Stimulated activated CD4-positive, alpha-beta T cell treated with anti-CD3 and anti-CD28 coated beads, Interleukin-4, amount 100 ng/mL, for 4 hours (primary cell): ENCODE measurements around the gene ZNF286A.
"Not testable (repeated sequence)": the region's sequence is repeated elsewhere in the genome, so short reads cannot be mapped to it uniquely, and the experiment has no call there.

Experiments used
- DNase-seq, 2 experiments: peaks; one replicate each; pipeline ENCODE4 v3.0.0-alpha.2; 2020

The ZNF286A gene

DNA sequence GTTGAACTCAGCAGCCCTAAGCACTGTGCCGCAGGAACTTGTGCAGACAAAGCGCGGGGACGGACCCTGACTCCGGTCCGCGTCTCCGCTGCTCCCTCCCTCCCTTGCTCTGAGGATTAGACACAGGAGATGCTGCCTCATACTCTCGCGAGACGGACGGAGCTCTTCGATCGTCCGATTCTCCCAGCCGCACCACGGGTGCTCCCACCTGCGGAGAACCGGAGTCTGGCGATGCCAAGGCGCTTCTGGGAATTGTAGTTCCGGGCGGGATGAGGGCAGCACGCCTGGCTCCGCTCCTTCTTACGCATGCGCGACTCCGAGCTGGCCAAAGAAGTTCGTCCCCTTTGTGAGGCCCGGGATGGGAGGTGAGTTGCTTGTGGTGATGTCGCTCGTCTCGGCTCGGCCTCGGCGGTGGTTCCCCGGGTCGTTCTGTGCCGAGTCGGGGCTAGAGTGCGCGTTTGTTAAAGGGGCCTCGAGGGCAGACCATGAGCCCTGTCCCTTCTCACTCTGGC, at the start of gene ZNF286A:
Gene ZNF286A, plus strand, starts transcription at position 340 of the 512 bp plus-strand sequence. CDS start 578 bp downstream, outside the sequence.
- DNase-seq: peak; percentile 91 to 96

DNA sequence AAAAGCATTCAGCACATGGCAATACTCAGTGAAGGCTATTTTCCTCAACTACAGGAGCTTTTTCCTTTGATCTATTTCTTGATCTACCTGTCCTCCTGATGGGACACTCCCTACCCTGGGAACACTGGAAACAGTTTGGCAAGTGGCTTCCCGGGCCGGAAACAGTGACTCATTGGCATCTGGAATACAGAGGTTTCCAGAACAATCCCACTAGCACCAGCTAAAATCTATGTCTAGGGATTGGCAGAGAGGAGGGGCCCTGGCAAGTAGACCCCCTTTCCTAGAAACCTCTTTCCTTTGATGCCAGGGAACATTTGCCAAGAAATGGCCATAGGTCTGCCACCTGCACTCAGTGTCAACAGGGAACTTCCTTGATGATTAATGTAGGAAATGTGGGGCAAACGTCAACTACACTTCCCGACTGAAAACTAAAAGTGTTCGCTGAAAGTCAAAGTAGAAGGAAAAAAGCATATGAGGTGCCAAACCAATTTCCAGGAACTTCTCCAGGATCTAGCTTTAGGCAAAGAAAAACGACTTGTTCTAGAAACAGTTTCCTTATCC, 49.6 kb upstream of the ZNF286A start:
- DNase-seq: no peak

- no peak for DNase-seq
These were observed 48.6 kb upstream of the ZNF286A start for GRCh38 chr17:15650741-15651582.

DNA sequence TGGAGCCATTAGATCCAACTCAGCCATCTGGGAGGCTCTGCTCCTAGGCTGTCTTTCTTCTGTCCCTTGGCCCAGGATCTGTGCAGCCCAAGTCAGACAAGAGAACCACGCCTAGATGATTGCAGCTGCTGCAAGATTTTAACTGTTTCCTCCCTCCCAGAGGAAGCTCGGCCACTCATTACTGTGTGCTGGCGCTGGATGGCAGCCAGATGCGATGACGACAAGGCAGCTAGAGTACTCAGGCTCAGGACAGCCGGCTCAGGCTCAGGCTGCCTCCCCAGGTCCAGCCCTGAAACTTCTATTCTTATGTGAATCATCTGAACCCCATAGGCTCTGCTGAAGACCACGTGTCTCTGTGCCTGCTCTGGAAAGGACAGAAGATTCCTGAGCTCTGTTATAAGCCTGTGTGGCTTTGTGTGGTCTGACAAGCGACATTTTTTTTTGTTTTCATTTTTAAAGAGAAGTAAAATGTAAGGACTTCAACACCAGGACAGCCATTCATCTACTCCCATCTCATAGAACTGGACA, 47.9 kb upstream of the ZNF286A start:
- peak in 1 of 2 experiments; percentile 15 for DNase-seq

- DNase-seq: no peak
These were observed 46.6 kb upstream of the ZNF286A start for GRCh38 chr17:15652960-15653359.

- DNase-seq: not testable (repeated sequence)
These were observed 45.2 kb upstream of the ZNF286A start for GRCh38 chr17:15654401-15654800.

- no peak for DNase-seq
These were observed 44.5 kb upstream of the ZNF286A start for GRCh38 chr17:15654886-15655561.

GRCh38 chr17:15657868-15658267, 41.7 kb upstream of the ZNF286A start:
- DNase-seq: no peak

DNA sequence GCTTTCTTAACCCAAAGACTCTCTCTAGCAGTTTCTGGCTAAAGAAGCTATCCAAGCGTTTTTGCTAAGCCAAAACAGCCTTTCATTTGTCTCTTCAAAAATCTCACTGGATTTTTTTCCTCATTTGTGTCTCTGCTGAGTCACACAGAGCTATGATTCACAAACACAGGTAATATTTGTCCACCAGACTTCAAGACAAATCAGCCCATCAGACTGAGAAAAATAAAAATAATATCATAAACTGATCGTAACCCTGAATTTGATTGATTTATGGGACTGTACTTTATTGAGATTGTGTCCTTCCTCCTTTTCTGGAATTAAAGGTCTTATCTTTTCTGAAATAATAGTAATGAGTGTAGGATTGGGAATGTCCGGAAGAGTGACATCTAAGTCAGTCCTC, 41.3 kb upstream of the ZNF286A start:
- DNase-seq: no peak

DNA sequence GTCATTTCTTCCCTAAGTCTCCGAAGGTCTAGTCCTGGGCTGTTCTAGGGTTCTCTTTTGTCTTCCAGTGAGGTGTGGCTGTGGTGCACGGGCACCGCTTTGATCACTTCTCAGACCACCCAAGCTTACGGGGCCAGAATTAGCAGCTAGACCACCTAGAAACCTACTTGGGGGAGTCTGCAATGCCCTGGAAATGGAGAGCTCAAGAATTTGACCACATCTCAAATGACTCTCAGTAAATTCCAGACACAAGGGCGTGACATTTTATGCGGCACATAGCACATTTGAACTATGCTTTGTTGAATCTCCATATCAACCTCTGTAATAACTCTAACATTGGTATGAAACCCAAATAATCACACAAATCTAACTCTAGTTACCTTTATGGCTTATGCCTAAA, 40.3 kb upstream of the ZNF286A start:
- no peak for DNase-seq

GRCh38 chr17:15659663-15660062, 39.9 kb upstream of the ZNF286A start:
- DNase-seq: no peak

DNA sequence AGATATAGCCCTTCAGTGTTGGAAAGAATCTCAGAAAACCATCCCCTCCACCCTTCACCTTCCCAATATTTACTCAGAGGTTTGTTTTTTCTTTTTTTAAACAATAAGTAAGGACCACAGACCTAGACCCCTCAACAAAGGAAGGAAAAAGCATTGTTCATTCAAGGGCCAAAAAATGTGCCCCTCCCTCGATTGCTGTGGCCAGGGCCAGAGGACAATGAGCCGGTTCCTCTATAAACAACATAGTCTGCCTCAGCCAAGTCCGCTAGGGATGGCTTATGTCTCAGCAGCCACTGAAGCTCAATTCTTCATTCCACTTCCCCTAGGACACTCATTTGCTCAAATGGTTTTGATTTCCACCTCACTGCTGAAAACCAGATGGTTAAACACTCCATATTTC, 39.5 kb upstream of the ZNF286A start:
- DNase-seq: no peak

DNA sequence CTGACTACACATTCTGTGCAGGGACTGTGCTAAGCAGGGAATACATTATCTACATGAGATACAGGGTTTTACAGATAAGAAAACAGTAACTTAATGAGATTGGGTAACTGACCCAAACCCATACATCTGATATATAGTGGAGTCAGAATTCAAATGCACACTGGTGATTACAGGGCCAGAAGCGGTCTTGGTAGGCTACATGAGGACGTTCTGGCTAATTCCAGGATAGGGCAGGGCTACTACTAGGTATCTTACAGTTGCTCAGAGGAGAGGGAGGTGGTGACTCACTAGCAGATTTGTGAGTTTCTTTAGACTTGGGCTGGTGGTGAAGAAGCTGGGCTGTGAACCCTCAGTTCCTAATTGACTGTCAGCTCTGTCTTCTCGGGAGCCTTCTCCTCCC, 36.9 kb upstream of the ZNF286A start:
- DNase-seq: no peak

GRCh38 chr17:15663176-15663575, 36.4 kb upstream of the ZNF286A start:
- DNase-seq: no peak

- DNase-seq: no peak
These were observed 35.9 kb upstream of the ZNF286A start for GRCh38 chr17:15663691-15664090.

DNA sequence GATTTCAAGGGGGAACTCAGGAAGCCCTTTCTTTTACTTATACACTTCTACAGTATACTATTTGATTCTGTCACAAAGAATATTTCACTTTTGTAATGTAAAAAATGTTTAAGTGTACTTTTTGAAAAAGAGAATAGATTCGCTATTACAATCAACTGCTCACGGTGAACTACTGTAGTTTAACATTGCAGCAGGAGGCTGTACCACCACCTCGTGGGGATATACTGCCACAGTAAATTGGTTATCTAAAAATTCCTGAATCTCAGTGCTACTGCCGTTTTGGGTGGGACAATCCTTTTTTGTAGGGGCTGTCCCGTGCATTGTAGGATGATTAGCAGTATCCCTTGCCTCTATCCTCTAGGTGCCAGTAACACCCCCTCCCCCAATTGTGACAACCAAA, 30.0 kb upstream of the ZNF286A start:
- not testable (repeated sequence) for DNase-seq

DNA sequence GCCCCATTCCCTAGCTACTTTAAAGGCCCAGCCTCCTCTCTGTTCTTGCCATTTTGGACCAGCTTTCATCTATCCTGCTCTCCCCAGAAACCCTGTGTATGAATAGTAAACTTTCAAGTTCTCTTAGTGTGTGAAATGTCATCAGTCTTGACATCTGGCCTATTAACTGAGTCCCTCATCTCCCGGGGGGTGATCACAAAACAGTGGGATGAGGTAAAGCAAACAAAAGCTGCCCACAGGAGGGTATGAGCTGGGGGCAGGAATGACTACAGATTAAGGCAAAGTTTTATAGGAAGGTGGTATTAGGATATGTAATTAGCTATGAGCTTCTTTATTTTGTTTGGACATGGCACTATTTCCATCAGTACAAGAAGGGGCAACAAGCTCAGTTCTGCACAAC, 24.9 kb upstream of the ZNF286A start:
- DNase-seq: not testable (repeated sequence)

DNA sequence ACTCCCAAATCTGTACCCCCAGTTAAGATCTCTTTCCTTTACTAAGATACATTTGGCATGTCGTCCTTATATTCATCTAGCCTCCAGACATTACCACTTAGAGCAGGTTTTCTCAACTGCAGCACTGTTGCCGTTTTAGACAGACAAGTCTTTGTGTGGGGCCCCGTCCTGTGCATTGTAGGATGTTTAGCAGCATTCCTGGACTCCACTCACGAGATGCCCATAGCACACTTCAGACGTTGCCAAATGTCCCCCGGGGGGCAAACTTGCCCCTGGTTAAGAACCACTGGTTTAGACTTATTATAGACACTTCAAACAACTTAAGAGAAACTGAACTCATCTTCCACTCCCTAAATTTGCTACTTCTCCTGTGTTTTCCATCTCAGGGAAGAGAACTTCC, 23.6 kb upstream of the ZNF286A start:
- DNase-seq: not testable (repeated sequence)

DNA sequence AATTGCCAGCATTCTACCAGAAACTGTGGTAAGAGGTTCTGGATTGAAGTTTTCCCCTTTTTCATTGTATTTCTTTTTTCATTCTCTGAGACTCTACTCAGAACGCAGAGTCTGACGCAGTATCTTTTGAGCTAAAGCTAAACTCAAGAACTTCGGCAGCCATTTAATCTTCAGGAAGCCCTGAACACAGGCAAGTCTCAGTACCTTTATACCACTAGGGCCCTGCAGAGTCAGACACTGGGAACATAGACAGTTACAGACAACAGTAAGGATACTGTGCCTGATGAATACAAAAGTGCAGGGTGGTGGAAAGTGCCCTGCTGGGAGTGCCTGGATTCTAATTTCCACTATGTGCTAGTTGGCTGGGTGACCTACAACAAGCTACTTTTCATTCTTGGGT, 16.4 kb upstream of the ZNF286A start:
- DNase-seq: not testable (repeated sequence)

- DNase-seq: peak; percentile 77
These were observed 15.6 kb upstream of the ZNF286A start, which contains the start of gene TRIM16 for GRCh38 chr17:15683824-15684478. TSS of gene TRIM16 (minus strand) at chr17:15684311. CDS start at chr17:15651609, 32,702 bp downstream.

- not testable (repeated sequence) for DNase-seq
These were observed 12.1 kb upstream of the ZNF286A start for GRCh38 chr17:15687494-15687893.

DNA sequence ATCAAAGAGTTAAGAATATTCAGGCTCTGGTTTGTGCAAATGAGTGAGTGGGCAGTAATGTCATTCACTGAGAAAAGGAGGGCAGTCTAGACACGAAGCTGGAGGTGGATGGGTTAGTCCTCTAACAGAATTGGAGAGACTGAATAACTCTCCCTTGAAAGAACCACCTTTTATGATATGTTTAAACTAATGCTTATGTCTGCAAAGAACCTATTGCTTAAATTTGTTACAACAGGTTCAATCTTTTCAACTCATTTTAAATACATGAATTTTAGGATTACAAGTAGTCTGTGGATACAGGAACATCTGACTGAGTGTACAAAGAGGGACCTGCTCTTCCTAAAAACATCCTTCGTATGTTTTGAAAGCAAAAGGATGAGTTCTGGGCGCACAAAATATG, 585 bp upstream of the ZNF286A start:
- DNase-seq: not testable (repeated sequence)

DNA sequence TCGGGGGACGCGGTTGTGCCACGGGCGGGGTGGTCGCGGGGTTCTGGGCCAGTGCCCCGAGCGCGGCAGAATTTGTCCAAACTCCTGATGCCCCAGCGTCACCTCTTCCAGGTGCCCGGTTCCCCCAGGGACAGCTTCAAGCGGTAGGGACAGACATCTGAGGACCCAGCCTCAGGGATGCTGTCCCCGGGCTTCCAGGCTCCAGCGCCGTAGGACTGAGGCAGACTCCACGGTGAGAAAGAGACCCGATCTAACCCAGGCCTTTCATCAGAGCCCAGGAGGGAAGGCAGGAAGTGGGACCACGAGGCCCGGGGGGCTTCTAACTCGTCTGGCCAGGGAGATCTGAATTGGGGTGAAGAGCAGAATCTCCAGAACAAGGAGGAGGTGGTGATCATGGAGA, 385 bp downstream of the ZNF286A start:
- not testable (repeated sequence) for DNase-seq
